ENCODE results near the gene DIPK1A.

The DIPK1A gene

DNA sequence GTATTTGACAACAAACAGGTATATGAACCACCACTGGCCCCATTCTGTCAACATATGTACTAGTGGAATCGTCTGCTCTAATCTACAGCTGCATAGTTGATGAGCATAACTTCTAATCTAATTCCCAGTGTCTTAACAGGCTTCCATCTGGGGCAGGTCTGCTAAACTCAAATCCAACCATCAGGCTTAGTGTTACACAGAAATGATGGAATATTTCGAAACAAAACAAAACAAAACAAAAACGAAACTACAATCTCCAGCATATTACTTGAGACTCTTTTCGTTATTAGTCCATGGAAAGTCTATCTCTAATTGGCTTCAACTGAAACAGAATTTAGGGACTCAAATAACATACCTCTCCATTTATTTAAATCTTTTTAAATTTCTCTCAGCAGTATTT, 37.6 kb downstream of the DIPK1A start:
- Histone ChIP-seq H3K36me3 (ENCODE audit: insufficient read depth, low read length) (no peaks in the 10 kb centered on the region), H3K9ac (ENCODE audit: insufficient read length) (no peak overlapping the region), H3K4me3 (no peak overlapping the region), H3K9me3 (ENCODE audit: low read depth, low read length) (no peaks in the 10 kb centered on the region), H3K27ac (no peak overlapping the region)
- no peak for DNase-seq (ENCODE audit: low read depth, low spot score)
- TF ChIP-seq FOXP2 (optimal IDR thresholded peaks at IDR 0.05; ENCODE audit: control extremely low read depth, extremely low read length, insufficient read depth): no peak
- TF ChIP-seq POLR2AphosphoS5 (IDR thresholded peaks at IDR 0.05; ENCODE audit: borderline replicate concordance, low read depth, low read length): no peak
- TF ChIP-seq EZH2 (IDR thresholded peaks at IDR 0.05): no peak

DNA sequence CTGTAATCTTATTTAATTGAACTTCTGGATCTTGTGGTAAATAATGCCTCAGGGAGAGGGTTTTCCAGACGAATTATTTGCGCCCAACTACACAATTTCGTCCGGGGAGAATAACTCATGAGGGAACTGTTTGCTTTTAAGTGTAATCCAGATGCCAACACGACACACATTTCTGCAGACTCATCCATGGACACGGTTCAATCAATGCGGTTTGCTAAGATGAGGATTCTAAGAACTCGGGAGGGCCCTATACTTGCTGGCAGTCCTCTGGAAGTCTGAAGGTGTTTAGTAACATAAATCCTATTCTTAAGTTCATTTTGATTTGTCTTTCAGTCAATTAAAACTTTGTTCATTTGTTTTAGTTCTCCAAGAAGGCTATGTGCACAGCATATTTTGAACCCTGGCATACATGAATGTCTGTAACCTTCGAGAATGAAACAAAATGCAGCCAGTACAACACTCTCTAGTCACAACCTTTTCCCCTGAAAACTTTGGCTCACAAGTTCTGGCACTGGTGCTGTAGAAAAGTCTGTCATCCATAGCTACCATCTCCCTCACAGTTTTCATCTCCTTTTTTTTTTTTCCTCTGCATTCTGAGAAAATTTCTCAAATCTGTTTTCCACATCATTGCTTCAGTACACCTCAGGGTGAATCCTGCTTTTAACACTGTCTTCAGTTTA, 38.8 kb downstream of the DIPK1A start:
- H3K36me3 ChIP-seq (ENCODE audit: insufficient read depth, low read length): no peaks in the 10 kb centered on the region
- DNase-seq (ENCODE audit: low read depth, low spot score): peak; percentile 16
- H3K9ac ChIP-seq (ENCODE audit: insufficient read length): peak overlapping the region; percentile 54
- no peaks in the 10 kb centered on the region for H3K9me3 ChIP-seq (ENCODE audit: low read depth, low read length)
- no peak for TF ChIP-seq EZH2 (IDR thresholded peaks at IDR 0.05)
- no peak for TF ChIP-seq FOXP2 (optimal IDR thresholded peaks at IDR 0.05; ENCODE audit: control extremely low read depth, extremely low read length, insufficient read depth)
- no peak for TF ChIP-seq POLR2AphosphoS5 (IDR thresholded peaks at IDR 0.05; ENCODE audit: borderline replicate concordance, low read depth, low read length)
- peak overlapping the region; percentile 60 for H3K4me3 ChIP-seq
- peak overlapping the region; percentile 64; the same call in 1 of the 2 replicates for H3K27ac ChIP-seq

GRCh38 chr1:92921031-92922023, 39.9 kb downstream of the DIPK1A start:
- Histone ChIP-seq H3K4me3 (no peak overlapping the region), H3K9me3 (ENCODE audit: low read depth, low read length) (no peaks in the 10 kb centered on the region), H3K9ac (ENCODE audit: insufficient read length) (no peak overlapping the region), H3K27ac (no peak overlapping the region), H3K36me3 (ENCODE audit: insufficient read depth, low read length) (no peaks in the 10 kb centered on the region)
- no peak for DNase-seq (ENCODE audit: low read depth, low spot score)
- TF ChIP-seq EZH2 (IDR thresholded peaks at IDR 0.05): no peak
- no peak for TF ChIP-seq FOXP2 (optimal IDR thresholded peaks at IDR 0.05; ENCODE audit: control extremely low read depth, extremely low read length, insufficient read depth)
- TF ChIP-seq POLR2AphosphoS5 (IDR thresholded peaks at IDR 0.05; ENCODE audit: borderline replicate concordance, low read depth, low read length): no peak

DNA sequence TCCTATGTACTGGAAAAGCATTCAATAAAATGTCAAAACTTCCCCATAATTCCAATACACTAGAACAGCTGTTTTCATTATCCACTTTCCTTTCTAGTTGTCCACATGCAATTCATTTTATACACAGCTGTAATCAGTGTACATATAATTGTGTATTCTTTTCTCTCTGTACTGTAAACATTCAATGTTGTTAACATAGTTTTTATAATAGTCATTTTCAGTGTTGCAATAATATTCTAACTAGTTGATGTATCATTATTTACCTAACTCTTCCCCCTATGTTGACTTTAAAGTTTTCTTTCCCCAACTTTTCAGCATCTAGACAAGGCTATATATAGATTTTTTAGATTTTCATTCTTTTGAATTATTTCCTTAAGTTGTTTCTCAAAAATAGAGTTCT, 44.4 kb downstream of the DIPK1A start:
- no peak for TF ChIP-seq POLR2AphosphoS5 (IDR thresholded peaks at IDR 0.05; ENCODE audit: borderline replicate concordance, low read depth, low read length)
- no peak for TF ChIP-seq EZH2 (IDR thresholded peaks at IDR 0.05)
- no peak for TF ChIP-seq FOXP2 (optimal IDR thresholded peaks at IDR 0.05; ENCODE audit: control extremely low read depth, extremely low read length, insufficient read depth)
- Histone ChIP-seq H3K4me3 (no peak overlapping the region), H3K9me3 (ENCODE audit: low read depth, low read length) (no peaks in the 10 kb centered on the region), H3K36me3 (ENCODE audit: insufficient read depth, low read length) (no peaks in the 10 kb centered on the region), H3K9ac (ENCODE audit: insufficient read length) (no peak overlapping the region), H3K27ac (no peak overlapping the region)
- no peak for DNase-seq (ENCODE audit: low read depth, low spot score)

- no peaks in the 10 kb centered on the region for H3K9me3 ChIP-seq (ENCODE audit: low read depth, low read length)
- no peaks in the 10 kb centered on the region for H3K36me3 ChIP-seq (ENCODE audit: insufficient read depth, low read length)
- no peak for DNase-seq (ENCODE audit: low read depth, low spot score)
- no peak overlapping the region for H3K4me3 ChIP-seq
- TF ChIP-seq POLR2AphosphoS5 (IDR thresholded peaks at IDR 0.05; ENCODE audit: borderline replicate concordance, low read depth, low read length): no peak
- no peak for TF ChIP-seq EZH2 (IDR thresholded peaks at IDR 0.05)
- no peak for TF ChIP-seq FOXP2 (optimal IDR thresholded peaks at IDR 0.05; ENCODE audit: control extremely low read depth, extremely low read length, insufficient read depth)
- no peak overlapping the region for H3K27ac ChIP-seq
- H3K9ac ChIP-seq (ENCODE audit: insufficient read length): no peak overlapping the region
These were observed 45.7 kb downstream of the DIPK1A start for GRCh38 chr1:92915547-92915946.

- Histone ChIP-seq H3K27ac (no peak overlapping the region), H3K9ac (ENCODE audit: insufficient read length) (no peak overlapping the region), H3K9me3 (ENCODE audit: low read depth, low read length) (no peaks in the 10 kb centered on the region), H3K36me3 (ENCODE audit: insufficient read depth, low read length) (no peaks in the 10 kb centered on the region), H3K4me3 (no peak overlapping the region)
- no peak for TF ChIP-seq EZH2 (IDR thresholded peaks at IDR 0.05)
- TF ChIP-seq POLR2AphosphoS5 (IDR thresholded peaks at IDR 0.05; ENCODE audit: borderline replicate concordance, low read depth, low read length): no peak
- TF ChIP-seq FOXP2 (optimal IDR thresholded peaks at IDR 0.05; ENCODE audit: control extremely low read depth, extremely low read length, insufficient read depth): no peak
- DNase-seq (ENCODE audit: low read depth, low spot score): no peak
These were observed 48.0 kb downstream of the DIPK1A start for GRCh38 chr1:92913093-92913819.

- H3K4me3 ChIP-seq: no peak overlapping the region
- H3K9me3 ChIP-seq (ENCODE audit: low read depth, low read length): no peaks in the 10 kb centered on the region
- TF ChIP-seq POLR2AphosphoS5 (IDR thresholded peaks at IDR 0.05; ENCODE audit: borderline replicate concordance, low read depth, low read length) (no peak), FOXP2 (optimal IDR thresholded peaks at IDR 0.05; ENCODE audit: control extremely low read depth, extremely low read length, insufficient read depth) (no peak), EZH2 (IDR thresholded peaks at IDR 0.05) (no peak)
- no peak for DNase-seq (ENCODE audit: low read depth, low spot score)
- H3K36me3 ChIP-seq (ENCODE audit: insufficient read depth, low read length): no peaks in the 10 kb centered on the region
- H3K9ac ChIP-seq (ENCODE audit: insufficient read length): no peak overlapping the region
- H3K27ac ChIP-seq: no peak overlapping the region
These were observed 51.2 kb downstream of the DIPK1A start for GRCh38 chr1:92910081-92910480.

- Histone ChIP-seq H3K4me3 (no peak overlapping the region), H3K9ac (ENCODE audit: insufficient read length) (no peak overlapping the region), H3K27ac (no peak overlapping the region), H3K9me3 (ENCODE audit: low read depth, low read length) (no peaks in the 10 kb centered on the region), H3K36me3 (ENCODE audit: insufficient read depth, low read length) (no peaks in the 10 kb centered on the region)
- DNase-seq (ENCODE audit: low read depth, low spot score): no peak
- TF ChIP-seq EZH2 (IDR thresholded peaks at IDR 0.05): no peak
- TF ChIP-seq POLR2AphosphoS5 (IDR thresholded peaks at IDR 0.05; ENCODE audit: borderline replicate concordance, low read depth, low read length): no peak
- no peak for TF ChIP-seq FOXP2 (optimal IDR thresholded peaks at IDR 0.05; ENCODE audit: control extremely low read depth, extremely low read length, insufficient read depth)
These were observed 51.9 kb downstream of the DIPK1A start for GRCh38 chr1:92909321-92909720.
